GM12872 (cell line): ENCODE data around the gene RNF146.

ENCODE experiments used
- CTCF ChIP-seq: IDR thresholded peaks from 3 replicates; pipeline ENCODE4 v1.5.1; 2011; ENCODE audit warnings: low read depth, mild to moderate bottlenecking, low read length, moderate library complexity; ENCODE audit not compliant: insufficient read depth

Gene RNF146

GRCh38 chr6:127302728-127303660 is 36.3 kb downstream of the RNF146 start:
- peak; percentile 44; the same call in 2 of the 3 replicates for TF ChIP-seq CTCF

DNA sequence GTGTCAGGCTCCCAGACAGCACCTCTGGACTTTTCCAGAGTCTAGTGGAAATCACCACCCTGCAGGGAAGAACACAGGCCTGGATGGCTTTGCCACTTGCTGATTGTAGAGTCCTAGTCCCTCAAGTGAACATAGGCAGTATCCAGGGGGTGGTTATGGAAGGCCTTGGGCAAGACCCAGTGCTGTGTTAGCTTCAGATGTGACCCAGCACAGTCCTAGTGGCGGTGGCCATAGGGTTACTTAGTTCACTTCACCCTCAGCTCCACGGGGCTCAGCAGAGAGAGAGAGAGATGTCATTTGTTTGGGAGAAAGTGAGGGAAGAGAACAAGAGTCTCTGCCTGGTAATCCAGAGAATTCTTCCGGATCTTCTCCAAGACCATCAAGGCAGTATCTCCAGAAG is 37.3 kb downstream of the RNF146 start:
- TF ChIP-seq CTCF = no peak

- TF ChIP-seq CTCF = no peak
These were observed 39.1 kb downstream of the RNF146 start for GRCh38 chr6:127305741-127306140.

- TF ChIP-seq CTCF = no peak
These were observed 50.9 kb downstream of the RNF146 start for GRCh38 chr6:127317388-127318128.

DNA sequence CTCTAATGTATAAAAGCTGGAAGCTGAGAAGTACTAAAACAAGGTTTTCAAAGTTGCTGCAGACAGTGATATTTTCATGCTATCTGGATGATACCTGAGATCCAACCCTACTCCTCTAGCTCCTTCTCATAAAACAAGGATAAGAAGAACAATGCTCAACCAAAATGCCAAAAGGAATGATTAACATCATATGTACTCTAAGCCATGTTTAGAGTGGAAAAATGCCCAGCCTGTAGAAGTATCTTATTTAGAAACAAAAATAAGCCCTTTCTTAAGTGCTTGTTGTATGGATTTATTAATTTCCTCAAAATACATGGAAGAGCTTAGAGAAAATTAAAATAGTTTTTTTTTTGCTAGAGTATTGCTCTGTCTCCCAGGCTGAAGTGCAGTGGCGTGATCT is 53.0 kb downstream of the RNF146 start:
- TF ChIP-seq CTCF = no peak

GRCh38 chr6:127328043-127328609 is 61.5 kb downstream of the RNF146 start:
- TF ChIP-seq CTCF = no peak

GRCh38 chr6:127332383-127332961 is 65.8 kb downstream of the RNF146 start:
- no peak for TF ChIP-seq CTCF
